Ascending aorta (tissue), 2 donors: Measurements from ENCODE around the gene COL15A1. TPM values are rescaled to one million over a fixed set of nuclear protein-coding genes. Genes with fewer than 3 reads are reported as not detected.

Experiments
- DNase-seq, 2 donors: peaks; one replicate each; pipeline ENCODE4 v3.0.0-alpha.2; 2019; ENCODE audit warnings: low spot score in 2 of 2
- H3K27ac ChIP-seq, 2 donors: fragments of 200-600 bp; sonication (generic); one replicate each; pipeline ENCODE4 v1.5.1; 2016 to 2017; ENCODE audit warnings: mild to moderate bottlenecking in 1 of 2
- H3K27me3 ChIP-seq: fragments of 200-600 bp; sonication (generic); one replicate; pipeline ENCODE4 v1.5.1; 2017
- H3K36me3 ChIP-seq, 2 donors: fragments of 200-600 bp; sonication (generic); one replicate each; pipeline ENCODE4 v1.5.1; 2016
- H3K4me1 ChIP-seq, 2 donors: fragments of 200-600 bp; sonication (generic); one replicate each; pipeline ENCODE4 v1.5.1; 2016 to 2017; ENCODE audit warnings: mild to moderate bottlenecking in 1 of 2
- H3K4me3 ChIP-seq, 2 donors: fragments of 200-600 bp; sonication (generic); one replicate each; pipeline ENCODE4 v1.5.1; 2016 to 2017; ENCODE audit warnings: mild to moderate bottlenecking in 1 of 2
- H3K9me3 ChIP-seq, 2 donors: fragments of 200-600 bp; sonication (generic); one replicate each; pipeline ENCODE4 v1.5.1; 2016
- intact Hi-C: fragments of 100-400 bp; cut with DNase I; formaldehyde crosslinking; loops from one replicate; pipeline ENCODE4 v1.15.1; 2023
- total RNA-seq: library from RNA; depleted of rRNA; stranded (reverse); fragments of >200 nt; gene quantifications from one replicate; pipeline ENCODE4 v1.1.0, GENCODE V29; 2016
- TF ChIP-seq, protein P1 (sequence below), 3 experiments: fragments of 200-600 bp in 2 of 3; fragments of 450-650 bp in 1 of 3; sonication (generic) in 2 of 3; IDR thresholded peaks; one replicate each; pipeline ENCODE4 v1.5.1; 2016 to 2019; ENCODE audit warnings: antibody characterized with exemption in 3 of 3, mild to moderate bottlenecking in 1 of 3, moderate library complexity in 1 of 3

The COL15A1 gene
- total RNA-seq, 1 donor from 2014 or later = 58.6 TPM

DNA sequence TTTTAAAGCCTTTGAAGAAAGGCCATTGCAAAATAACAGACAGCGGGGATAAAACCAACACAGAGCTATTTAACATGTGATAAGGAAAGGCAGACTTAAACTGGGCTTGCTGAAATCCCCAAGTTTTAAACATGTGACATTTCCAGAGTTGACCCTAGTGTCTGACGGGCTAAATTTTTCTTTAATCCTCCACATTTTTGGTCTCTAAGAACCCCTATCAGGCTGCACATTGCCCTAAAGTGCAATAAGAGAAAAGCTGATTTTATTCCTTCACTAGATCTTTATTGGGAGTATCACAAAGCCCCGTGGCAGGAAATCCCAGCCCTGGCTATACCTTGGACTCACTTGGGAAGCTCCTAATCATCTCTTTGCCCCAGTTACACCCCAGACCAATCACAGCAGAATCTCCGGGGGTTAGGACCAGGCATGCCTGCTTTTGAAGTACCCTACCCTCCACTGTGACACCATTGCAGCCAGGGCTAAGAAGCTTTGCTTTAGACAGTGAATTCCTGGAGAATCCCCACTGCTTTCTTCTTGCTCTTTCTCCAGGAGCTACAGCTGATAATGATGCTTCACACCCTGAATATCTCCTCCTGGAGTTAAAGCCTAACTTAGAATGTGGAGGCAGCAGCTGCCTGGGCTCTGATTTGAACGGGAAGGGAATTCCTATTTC is 20.1 kb upstream of the COL15A1 start:
- no peaks in the 10 kb centered on the region for H3K9me3 ChIP-seq
- no peak overlapping the region for H3K4me3 ChIP-seq
- intact Hi-C loops = no loop called here
- no peaks in the 10 kb centered on the region for H3K36me3 ChIP-seq
- TF ChIP-seq, protein P1, sequence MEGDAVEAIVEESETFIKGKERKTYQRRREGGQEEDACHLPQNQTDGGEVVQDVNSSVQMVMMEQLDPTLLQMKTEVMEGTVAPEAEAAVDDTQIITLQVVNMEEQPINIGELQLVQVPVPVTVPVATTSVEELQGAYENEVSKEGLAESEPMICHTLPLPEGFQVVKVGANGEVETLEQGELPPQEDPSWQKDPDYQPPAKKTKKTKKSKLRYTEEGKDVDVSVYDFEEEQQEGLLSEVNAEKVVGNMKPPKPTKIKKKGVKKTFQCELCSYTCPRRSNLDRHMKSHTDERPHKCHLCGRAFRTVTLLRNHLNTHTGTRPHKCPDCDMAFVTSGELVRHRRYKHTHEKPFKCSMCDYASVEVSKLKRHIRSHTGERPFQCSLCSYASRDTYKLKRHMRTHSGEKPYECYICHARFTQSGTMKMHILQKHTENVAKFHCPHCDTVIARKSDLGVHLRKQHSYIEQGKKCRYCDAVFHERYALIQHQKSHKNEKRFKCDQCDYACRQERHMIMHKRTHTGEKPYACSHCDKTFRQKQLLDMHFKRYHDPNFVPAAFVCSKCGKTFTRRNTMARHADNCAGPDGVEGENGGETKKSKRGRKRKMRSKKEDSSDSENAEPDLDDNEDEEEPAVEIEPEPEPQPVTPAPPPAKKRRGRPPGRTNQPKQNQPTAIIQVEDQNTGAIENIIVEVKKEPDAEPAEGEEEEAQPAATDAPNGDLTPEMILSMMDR (IDR thresholded peaks at IDR 0.05) = no peak
- no peak for DNase-seq
- no peaks in the 10 kb centered on the region for H3K27me3 ChIP-seq
- no peak overlapping the region for H3K27ac ChIP-seq
- no peaks in the 10 kb centered on the region for H3K4me1 ChIP-seq

GRCh38 chr9:98924946-98925820 is 18.5 kb upstream of the COL15A1 start:
- Histone ChIP-seq H3K27me3 (no peaks in the 10 kb centered on the region), H3K27ac (no peak overlapping the region), H3K9me3 (no peaks in the 10 kb centered on the region), H3K36me3 (no peaks in the 10 kb centered on the region), H3K4me1 (no peaks in the 10 kb centered on the region), H3K4me3 (no peak overlapping the region)
- DNase-seq = no peak
- TF ChIP-seq, protein P1 (IDR thresholded peaks at IDR 0.05) = no peak
- intact Hi-C loops = no loop called here

GRCh38 chr9:98925956-98926355 is 17.8 kb upstream of the COL15A1 start:
- Histone ChIP-seq H3K27me3 (no peaks in the 10 kb centered on the region), H3K9me3 (no peaks in the 10 kb centered on the region), H3K4me3 (no peak overlapping the region), H3K27ac (no peak overlapping the region), H3K36me3 (no peaks in the 10 kb centered on the region), H3K4me1 (no peaks in the 10 kb centered on the region)
- TF ChIP-seq, protein P1 (IDR thresholded peaks at IDR 0.05) = no peak
- intact Hi-C loops = no loop called here
- no peak for DNase-seq

DNA sequence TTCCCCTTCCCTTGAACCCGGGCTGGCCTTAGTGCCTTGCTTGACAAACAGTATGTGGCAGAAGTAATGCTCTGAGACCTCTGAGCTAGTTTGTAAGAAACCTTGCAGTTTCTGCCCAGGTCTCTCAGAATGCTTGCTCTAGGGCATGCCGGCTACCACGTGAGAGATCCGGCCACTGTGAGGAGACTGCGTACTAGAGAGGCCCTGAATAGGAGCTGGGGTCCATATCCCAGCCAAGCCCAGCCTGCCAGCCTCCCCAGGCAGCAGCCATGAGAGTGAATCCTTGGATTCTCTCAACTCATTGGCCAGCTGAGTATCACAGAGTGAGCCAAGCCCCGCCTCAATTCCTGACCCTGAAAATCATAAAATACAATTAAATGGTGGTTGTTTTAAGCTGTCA is 16.0 kb upstream of the COL15A1 start:
- Histone ChIP-seq H3K27me3 (no peaks in the 10 kb centered on the region), H3K4me3 (no peak overlapping the region), H3K36me3 (no peaks in the 10 kb centered on the region), H3K9me3 (no peaks in the 10 kb centered on the region), H3K27ac (no peak overlapping the region), H3K4me1 (no peaks in the 10 kb centered on the region)
- TF ChIP-seq, protein P1 (IDR thresholded peaks at IDR 0.05) = no peak
- intact Hi-C loops = no loop called here
- no peak for DNase-seq

DNA sequence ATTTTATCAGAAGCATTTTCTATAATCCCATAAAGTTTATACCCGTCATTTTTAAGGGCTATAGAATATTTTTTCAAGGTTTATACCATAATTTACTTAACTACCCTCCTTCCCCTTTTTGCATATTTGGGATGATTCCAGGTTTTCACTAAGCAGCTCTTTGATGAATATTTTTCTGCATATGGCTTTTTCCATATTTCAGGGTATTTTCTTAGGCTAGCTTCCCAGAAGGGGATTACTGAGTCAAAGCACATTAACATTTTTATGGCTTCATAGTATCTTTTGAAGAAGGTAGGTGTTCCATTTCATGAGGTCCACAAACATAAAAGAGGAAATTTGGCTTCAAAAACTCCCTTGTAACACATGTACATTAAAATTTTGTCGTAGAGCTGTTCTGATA is 14.6 kb upstream of the COL15A1 start:
- Histone ChIP-seq H3K4me1 (no peaks in the 10 kb centered on the region), H3K27ac (no peak overlapping the region), H3K27me3 (no peaks in the 10 kb centered on the region), H3K4me3 (no peak overlapping the region), H3K9me3 (no peaks in the 10 kb centered on the region), H3K36me3 (no peaks in the 10 kb centered on the region)
- intact Hi-C loops = no loop called here
- TF ChIP-seq, protein P1 (IDR thresholded peaks at IDR 0.05) = no peak
- DNase-seq = no peak
